ENCODE measurements around the gene PCSK7.
A peak's percentile ranks its signal among the peaks of the same experiment; 100 is the strongest.

The PCSK7 gene

DNA sequence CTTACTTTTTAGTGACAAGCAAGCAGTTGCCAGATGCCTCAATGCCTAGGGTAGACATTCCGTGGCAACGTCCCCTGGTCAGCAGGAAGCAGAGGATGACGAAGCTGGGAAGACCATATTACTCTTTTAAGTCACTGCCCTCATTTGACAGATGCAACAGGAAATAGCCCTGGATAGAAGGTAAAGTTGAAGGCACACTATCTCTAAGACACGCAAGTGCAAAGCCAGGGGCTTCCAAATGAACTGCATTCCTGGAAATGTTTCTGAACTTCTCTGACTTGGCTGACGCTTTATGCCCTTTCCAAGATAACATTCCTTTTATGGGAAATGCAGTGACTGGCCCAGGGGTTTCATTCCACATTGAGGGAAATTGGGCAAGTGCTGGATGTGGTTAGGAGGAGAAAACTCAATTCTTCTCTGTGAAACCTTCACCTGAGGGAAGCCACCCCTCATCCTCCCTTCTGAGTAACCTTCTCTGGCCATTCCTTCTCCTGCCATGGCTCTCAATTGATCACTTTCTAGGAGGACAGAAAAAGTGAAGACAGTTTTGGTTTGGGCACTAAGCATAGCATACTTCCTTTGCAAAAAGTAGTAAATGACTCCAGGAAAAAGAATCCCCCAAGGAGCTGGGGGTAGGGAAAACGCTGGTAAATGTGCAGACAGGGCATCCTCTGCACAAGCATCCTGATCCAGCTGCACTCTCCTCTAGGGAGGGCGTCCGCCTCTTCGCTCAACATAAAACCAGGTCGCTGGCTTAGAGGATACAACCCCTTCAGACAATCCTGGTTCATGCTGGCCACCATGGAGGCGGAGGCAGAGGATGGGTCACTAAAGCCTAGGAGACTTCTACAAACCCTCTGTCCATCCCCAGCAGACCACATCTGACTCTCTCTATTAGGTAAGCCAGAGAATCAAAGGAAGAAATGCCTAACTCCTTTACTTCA, 14.5 kb downstream of the PCSK7 start:
- peak; percentile 10 for ATAC-seq
- TF ChIP-seq ZNF70 (CRISPR knock-in tag; IDR thresholded peaks at IDR 0.05) (no peak), PPARA (CRISPR knock-in tag; IDR thresholded peaks at IDR 0.05; ENCODE audit: borderline replicate concordance) (no peak), ZFP3 (CRISPR knock-in tag; IDR thresholded peaks at IDR 0.05) (no peak), TCF4 (CRISPR knock-in tag; IDR thresholded peaks at IDR 0.05; ENCODE audit: borderline replicate concordance) (no peak), GLIS3 (CRISPR knock-in tag; IDR thresholded peaks at IDR 0.05) (no peak)
- TF ChIP-seq, protein P1, sequence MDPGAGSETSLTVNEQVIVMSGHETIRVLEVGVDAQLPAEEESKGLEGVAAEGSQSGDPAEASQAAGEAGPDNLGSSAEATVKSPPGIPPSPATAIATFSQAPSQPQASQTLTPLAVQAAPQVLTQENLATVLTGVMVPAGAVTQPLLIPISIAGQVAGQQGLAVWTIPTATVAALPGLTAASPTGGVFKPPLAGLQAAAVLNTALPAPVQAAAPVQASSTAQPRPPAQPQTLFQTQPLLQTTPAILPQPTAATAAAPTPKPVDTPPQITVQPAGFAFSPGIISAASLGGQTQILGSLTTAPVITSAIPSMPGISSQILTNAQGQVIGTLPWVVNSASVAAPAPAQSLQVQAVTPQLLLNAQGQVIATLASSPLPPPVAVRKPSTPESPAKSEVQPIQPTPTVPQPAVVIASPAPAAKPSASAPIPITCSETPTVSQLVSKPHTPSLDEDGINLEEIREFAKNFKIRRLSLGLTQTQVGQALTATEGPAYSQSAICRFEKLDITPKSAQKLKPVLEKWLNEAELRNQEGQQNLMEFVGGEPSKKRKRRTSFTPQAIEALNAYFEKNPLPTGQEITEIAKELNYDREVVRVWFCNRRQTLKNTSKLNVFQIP (CRISPR knock-in tag; IDR thresholded peaks at IDR 0.05; ENCODE audit: borderline replicate concordance, low read depth) = no peak

DNA sequence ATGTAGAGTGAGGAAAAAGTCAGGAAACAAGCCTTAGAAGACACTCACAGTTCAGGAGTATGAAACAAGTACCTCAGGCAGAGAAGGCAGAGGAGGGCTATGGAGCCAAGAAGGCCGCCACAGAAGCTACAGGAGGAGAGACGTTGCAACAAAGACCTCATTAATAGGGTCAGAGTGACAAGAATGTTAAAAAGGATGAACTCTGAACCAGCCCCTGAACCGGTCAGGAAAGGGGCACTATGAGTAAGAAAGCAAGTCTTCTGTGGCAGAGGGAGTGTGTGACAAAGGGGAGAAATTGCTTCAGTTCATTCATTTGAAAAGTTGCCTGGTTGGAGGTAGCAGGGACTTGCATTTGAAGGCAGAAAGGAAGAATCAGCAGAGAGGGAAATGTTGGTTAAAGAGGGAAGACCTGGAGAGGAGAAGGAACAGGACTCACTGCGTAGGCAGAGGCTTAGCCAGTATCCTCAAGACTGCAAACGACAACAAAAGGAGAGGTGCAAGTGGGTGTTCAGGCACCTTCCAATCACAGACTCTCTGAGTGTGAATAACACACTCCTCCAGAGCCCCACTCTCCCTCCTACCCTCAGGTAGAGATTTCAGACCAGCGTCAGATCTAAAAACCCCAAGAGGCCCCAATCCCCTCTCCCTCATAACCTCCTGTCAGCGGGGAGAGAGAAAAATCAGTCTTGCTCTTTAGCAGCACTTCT, 17.3 kb downstream of the PCSK7 start:
- ATAC-seq = no peak
- no peak for TF ChIP-seq BACH2 (CRISPR knock-in tag; IDR thresholded peaks at IDR 0.05; ENCODE audit: borderline replicate concordance)
- no peak for TF ChIP-seq TCF4 (CRISPR knock-in tag; IDR thresholded peaks at IDR 0.05; ENCODE audit: borderline replicate concordance)
- TF ChIP-seq, protein P2, sequence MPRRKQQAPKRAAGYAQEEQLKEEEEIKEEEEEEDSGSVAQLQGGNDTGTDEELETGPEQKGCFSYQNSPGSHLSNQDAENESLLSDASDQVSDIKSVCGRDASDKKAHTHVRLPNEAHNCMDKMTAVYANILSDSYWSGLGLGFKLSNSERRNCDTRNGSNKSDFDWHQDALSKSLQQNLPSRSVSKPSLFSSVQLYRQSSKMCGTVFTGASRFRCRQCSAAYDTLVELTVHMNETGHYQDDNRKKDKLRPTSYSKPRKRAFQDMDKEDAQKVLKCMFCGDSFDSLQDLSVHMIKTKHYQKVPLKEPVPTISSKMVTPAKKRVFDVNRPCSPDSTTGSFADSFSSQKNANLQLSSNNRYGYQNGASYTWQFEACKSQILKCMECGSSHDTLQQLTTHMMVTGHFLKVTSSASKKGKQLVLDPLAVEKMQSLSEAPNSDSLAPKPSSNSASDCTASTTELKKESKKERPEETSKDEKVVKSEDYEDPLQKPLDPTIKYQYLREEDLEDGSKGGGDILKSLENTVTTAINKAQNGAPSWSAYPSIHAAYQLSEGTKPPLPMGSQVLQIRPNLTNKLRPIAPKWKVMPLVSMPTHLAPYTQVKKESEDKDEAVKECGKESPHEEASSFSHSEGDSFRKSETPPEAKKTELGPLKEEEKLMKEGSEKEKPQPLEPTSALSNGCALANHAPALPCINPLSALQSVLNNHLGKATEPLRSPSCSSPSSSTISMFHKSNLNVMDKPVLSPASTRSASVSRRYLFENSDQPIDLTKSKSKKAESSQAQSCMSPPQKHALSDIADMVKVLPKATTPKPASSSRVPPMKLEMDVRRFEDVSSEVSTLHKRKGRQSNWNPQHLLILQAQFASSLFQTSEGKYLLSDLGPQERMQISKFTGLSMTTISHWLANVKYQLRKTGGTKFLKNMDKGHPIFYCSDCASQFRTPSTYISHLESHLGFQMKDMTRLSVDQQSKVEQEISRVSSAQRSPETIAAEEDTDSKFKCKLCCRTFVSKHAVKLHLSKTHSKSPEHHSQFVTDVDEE (CRISPR knock-in tag; IDR thresholded peaks at IDR 0.05) = no peak
- TF ChIP-seq CSDC2 (CRISPR knock-in tag; IDR thresholded peaks at IDR 0.05) = no peak
- TF ChIP-seq ZC3H10 (CRISPR knock-in tag; IDR thresholded peaks at IDR 0.05) = no peak
- no peak for TF ChIP-seq ZNF565 (CRISPR knock-in tag; conservative IDR thresholded peaks at IDR 0.05; ENCODE audit: low read depth)
- TF ChIP-seq ISL1 (CRISPR knock-in tag; IDR thresholded peaks at IDR 0.05) = no peak
- TF ChIP-seq TOX (CRISPR knock-in tag; IDR thresholded peaks at IDR 0.05; ENCODE audit: borderline replicate concordance) = no peak
- TF ChIP-seq RARB (CRISPR knock-in tag; IDR thresholded peaks at IDR 0.05) = no peak
- no peak for TF ChIP-seq ESRRG (CRISPR knock-in tag; IDR thresholded peaks at IDR 0.05)
- TF ChIP-seq PPARA (CRISPR knock-in tag; IDR thresholded peaks at IDR 0.05; ENCODE audit: borderline replicate concordance) = no peak
- TF ChIP-seq GLIS3 (CRISPR knock-in tag; IDR thresholded peaks at IDR 0.05) = no peak
- TF ChIP-seq, protein P3, sequence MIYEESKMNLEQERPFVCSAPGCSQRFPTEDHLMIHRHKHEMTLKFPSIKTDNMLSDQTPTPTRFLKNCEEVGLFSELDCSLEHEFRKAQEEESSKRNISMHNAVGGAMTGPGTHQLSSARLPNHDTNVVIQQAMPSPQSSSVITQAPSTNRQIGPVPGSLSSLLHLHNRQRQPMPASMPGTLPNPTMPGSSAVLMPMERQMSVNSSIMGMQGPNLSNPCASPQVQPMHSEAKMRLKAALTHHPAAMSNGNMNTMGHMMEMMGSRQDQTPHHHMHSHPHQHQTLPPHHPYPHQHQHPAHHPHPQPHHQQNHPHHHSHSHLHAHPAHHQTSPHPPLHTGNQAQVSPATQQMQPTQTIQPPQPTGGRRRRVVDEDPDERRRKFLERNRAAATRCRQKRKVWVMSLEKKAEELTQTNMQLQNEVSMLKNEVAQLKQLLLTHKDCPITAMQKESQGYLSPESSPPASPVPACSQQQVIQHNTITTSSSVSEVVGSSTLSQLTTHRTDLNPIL (CRISPR knock-in tag; IDR thresholded peaks at IDR 0.05; ENCODE audit: low read depth) = no peak
- no peak for TF ChIP-seq OSR1 (CRISPR knock-in tag; IDR thresholded peaks at IDR 0.05)
- no peak for TF ChIP-seq ZNF70 (CRISPR knock-in tag; IDR thresholded peaks at IDR 0.05)
- TF ChIP-seq ARNTL (CRISPR knock-in tag; IDR thresholded peaks at IDR 0.05; ENCODE audit: borderline replicate concordance, low read depth) = no peak

DNA sequence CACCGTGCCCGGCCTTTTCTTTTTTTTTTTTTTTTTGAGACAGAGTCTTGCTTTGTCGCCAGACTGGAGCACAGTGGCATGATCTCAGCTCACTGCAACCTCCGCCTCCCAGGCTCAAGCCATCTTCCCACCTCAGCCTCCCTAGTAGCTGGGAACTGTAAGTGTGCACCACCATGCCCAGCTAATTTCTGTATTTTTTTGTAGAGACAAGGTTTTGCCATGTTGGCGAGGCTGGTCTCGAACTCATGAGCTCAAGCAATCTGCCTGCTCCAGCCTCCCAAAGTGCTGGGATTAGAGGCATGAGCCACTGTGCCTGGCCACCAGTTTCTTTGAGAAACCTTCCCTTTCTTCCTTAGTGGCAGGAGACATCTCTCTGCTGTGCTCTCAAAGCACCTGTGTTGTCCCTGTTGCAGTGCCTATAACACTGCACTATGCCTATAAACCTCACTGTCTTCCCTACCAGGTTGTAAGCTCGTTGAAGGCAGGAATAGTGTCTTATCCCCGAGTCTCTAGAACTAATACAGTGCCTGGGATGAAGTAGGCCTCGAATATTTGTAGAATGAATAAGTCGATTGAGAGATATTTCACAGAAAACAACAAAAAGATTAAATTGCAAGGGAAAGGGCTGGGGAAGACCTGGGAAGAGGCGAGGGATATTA, 19.0 kb downstream of the PCSK7 start:
- TF ChIP-seq ARNTL (CRISPR knock-in tag; IDR thresholded peaks at IDR 0.05; ENCODE audit: borderline replicate concordance, low read depth) = no peak
- no peak for TF ChIP-seq ZFP30 (CRISPR knock-in tag; IDR thresholded peaks at IDR 0.05)
- TF ChIP-seq TOX (CRISPR knock-in tag; IDR thresholded peaks at IDR 0.05; ENCODE audit: borderline replicate concordance) = no peak
- TF ChIP-seq ZNF8 (CRISPR knock-in tag; IDR thresholded peaks at IDR 0.05) = no peak
- TF ChIP-seq ESRRG (CRISPR knock-in tag; IDR thresholded peaks at IDR 0.05) = no peak
- no peak for TF ChIP-seq ISL1 (CRISPR knock-in tag; IDR thresholded peaks at IDR 0.05)
- no peak for TF ChIP-seq ZC3H10 (CRISPR knock-in tag; IDR thresholded peaks at IDR 0.05)
- no peak for ATAC-seq

DNA sequence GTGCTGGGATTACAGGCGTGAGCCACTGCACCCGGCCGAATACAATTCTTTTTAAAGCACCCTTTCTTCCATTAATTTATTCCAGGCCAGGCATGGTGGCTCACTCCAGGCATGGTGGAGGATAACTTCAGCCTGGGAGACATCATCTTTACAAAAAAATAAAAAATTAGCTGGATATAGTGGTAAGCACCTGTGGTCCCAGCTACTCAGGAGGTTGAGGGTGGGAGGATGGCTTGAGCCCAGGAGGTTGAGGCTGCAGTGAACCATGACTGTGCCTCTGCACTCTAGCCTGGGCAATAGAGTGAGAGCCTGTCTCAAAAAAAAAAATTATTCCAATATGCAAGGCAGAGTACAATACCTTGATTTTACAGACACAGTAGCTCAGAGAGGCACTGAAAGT, 21.3 kb downstream of the PCSK7 start:
- peak; percentile 5; the same call in 2 of the 3 replicates for ATAC-seq
- no peak for TF ChIP-seq ARNTL (CRISPR knock-in tag; IDR thresholded peaks at IDR 0.05; ENCODE audit: borderline replicate concordance, low read depth)
- no peak for TF ChIP-seq RARB (CRISPR knock-in tag; IDR thresholded peaks at IDR 0.05)
- no peak for TF ChIP-seq GLIS3 (CRISPR knock-in tag; IDR thresholded peaks at IDR 0.05)
- no peak for TF ChIP-seq ZNF70 (CRISPR knock-in tag; IDR thresholded peaks at IDR 0.05)
- TF ChIP-seq ZNF565 (CRISPR knock-in tag; conservative IDR thresholded peaks at IDR 0.05; ENCODE audit: low read depth) = no peak
- no peak for TF ChIP-seq ZFP30 (CRISPR knock-in tag; IDR thresholded peaks at IDR 0.05)
- TF ChIP-seq, protein P2 (CRISPR knock-in tag; IDR thresholded peaks at IDR 0.05) = no peak
- TF ChIP-seq ISL1 (CRISPR knock-in tag; IDR thresholded peaks at IDR 0.05) = no peak

DNA sequence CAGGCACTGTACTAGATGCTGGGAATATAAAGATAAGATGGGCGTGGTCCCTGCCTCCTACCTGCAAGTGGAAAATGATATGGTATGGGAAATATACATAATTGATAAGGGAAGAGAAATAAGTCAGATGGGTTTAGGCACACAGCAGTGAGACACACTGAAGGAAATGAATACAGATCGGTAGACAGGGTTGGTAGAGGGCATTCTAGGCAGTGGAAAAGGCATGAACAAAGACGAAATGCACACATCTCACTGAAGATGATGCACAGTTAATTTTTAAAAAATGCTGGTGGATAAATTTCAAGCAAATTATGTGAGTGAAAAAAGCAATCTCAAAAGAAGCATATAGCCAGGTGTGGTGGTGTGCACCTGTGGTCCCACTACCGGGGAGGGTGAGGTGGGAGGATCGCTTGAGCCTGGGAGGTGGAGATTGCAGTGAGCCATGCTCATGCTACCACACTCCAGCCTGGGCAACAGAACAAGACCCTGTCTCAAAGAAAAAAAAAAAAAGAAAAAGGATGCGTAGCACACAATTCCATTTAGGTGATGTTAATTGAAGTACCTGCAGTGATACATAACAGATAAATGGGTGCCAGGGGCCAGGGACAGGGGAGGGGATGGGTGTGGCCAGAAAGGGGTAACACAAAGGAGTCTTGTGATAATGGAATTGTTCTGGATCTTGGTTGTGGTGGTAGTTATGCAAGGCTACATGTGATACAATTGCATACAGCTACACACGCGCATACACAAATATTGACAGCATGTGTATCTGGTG, 22.3 kb downstream of the PCSK7 start:
- ATAC-seq = peak; percentile 16

Data from SK-N-SH treated with all-trans-retinoic acid at 6 μM for 48 hours (cell line).